NCI-H446 (cell line): ENCODE data around the gene PXMP4.
"Not testable (repeated sequence)": the region's sequence is repeated elsewhere in the genome, so short reads cannot be mapped to it uniquely, and the experiment has no call there.

ENCODE experiments used
- DNase-seq, 2 experiments: peaks; one replicate each; lab custom pipeline; 2025; lab: John Stamatoyannopoulos, UW

PXMP4 gene

DNA sequence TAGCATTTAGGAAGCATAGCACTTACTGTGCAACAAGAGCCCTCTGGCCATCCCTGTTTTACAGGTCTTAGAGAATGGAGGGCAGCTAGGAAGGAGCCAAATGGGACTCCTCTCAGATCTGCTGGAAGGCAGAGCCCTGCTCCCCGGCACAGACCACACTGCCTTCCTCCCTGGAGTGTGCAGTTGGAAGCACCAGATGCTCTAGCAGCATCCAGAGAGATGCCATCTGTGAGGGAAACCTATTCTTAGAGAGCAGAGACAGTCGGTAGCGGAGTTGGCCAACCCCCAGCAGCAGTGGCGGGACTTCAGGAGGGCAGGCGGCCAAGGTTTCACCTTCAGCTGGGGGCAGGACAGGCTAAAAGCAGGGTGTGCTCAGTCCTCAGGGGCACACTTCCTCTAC lies 17.2 kb downstream of the PXMP4 start:
- peak; percentile 91 to 98 for DNase-seq

DNA sequence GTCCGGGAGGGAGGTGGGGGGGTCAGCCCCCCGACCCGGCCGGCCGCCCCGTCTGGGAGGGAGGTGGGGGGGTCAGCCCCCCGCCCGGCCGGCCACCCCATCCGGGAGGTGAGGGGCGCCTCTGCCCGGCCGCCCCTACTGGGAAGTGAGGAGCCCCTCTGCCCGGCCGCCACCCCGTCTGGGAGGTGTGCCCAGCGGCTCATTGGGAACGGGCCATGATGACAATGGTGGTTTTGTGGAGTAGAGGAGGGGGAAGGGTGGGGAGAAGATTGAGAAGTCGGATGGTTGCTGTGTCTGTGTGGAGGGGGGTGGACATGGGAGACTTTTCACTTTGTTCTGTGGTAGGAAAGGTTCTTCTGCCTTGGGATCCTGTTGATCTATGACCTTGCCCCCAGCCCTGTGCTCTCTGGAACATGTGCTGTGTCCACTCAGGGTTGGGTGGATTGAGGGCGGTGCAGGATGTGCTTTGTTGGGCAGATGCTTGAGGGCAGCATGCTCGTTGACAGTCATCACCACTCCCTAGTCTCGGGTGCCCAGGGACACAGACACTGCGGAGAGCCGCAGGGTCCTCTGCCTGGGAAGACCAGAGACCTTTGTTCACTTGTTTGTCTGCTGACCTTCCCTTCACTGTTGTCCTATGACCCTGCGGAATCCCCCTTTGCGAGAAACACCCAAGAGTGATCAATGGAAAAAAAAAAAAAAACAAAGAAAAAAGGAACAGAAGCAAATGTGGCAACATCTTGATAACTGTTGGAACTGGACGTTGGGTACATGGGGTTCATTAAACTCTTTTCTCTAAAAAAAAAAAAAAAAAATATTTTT lies 18.3 kb downstream of the PXMP4 start:
- DNase-seq: no peak

DNA sequence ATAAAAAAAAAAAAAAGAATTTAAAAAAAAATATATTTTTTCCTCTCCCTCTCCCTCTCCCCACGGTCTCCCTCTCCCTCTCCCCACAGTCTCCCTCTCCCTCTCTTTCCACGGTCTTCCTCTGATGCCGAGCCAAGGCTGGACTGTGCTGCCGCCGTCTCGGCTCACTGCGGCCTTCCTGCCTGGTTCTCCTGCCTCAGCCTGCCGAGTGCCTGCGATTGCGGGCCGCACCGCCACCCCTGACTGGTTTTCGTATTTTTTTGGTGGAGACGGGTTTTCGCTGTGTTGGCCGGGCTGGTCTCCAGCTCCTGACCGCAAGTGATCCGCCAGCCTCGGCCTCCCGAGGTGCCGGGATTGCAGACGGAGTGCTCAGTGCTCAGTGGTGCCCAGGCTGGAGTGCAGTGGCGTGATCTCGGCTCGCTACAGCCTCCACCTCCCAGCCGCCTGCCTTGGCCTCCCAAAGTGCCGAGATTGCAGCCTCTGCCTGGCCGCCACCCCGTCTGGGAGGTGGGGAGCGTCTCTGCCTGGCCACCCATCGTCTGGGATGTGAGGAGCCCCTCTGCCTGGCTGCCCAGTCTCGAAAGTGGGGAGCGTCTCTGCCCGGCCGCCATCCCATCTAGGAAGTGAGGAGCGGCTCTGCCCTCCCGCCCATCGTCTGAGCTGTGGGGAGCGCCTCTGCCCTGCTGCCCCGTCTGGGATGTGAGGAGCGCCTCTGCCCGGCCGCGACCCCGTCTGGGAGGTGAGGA lies 19.2 kb downstream of the PXMP4 start:
- not testable (repeated sequence) for DNase-seq

DNA sequence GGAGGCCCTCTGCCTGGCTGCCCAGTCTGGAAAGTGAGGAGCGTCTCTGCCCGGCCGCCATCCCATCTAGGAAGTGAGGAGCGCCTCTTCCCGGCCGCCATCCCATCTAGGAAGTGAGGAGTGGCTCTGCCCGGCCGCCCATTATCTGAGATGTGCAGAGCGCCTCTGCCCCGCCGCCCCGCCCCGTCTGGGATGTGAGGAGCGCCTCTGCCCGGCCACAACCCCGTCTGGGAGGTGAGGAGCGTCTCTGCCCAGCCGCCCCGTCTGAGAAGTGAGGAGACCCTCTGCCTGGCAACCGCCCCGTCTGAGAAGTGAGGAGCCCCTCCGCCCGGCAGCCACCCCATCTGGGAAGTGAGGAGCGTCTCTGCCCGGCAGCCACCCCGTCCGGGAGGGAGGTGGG lies 21.1 kb downstream of the PXMP4 start:
- not testable (repeated sequence) for DNase-seq

DNA sequence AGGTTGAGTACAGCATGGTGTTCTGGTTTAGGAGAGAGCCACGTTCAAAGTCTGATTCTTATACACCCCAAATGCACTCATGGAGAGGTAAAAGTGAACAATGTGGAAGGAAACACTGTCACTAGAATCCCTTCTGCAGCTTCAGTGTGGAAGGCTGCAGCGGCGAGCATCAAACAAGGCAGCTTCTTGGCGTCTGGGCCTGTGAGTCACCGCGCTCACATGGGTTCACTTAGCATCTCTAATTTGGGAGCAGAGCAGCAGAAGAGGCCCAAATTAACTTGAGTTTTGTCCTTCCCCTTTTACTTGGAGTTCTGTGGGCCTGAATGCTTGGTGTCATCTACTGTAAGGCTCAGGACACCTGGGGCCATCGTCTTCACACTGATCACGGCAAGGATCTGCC lies 23.0 kb downstream of the PXMP4 start:
- DNase-seq: peak; percentile 31 to 86

DNA sequence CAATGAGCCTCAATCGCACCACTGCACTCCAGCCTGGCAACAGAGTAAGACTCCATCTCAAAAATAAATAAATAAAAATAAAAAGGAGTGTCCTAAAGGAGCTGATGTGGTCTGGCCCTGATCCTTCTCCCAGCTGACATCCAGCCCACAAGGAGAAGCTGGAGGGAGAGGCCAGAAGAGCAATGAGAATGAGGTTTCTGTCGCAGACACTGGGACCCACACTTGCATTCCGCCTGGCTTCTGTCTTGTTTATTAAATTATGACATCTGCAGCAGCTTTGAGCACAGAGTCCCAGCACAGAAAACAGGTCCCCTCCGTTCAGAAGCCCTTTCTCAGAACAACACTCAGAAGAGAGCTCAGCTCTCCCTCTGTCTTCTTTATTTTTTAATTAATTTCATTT lies 23.7 kb downstream of the PXMP4 start:
- DNase-seq: no peak

DNA sequence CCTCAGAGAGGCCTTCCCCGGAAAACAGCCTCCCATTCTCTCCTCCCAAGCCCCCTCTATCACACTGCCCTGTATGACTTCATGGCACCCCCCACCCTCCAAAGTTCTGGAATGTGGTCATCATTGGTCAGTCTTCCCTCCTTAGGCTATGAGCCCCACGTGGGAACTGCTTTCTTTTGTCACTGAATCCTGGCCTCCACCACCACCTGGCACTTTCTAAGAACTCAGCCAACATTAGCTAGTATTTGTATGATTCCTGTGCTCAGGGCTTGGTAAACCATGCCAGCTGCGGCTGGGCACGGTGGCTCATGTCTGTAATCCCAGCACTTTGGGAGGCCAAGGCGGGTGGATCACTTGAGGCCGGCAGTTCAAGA lies 25.5 kb downstream of the PXMP4 start:
- DNase-seq: peak; percentile 48 to 81

DNA sequence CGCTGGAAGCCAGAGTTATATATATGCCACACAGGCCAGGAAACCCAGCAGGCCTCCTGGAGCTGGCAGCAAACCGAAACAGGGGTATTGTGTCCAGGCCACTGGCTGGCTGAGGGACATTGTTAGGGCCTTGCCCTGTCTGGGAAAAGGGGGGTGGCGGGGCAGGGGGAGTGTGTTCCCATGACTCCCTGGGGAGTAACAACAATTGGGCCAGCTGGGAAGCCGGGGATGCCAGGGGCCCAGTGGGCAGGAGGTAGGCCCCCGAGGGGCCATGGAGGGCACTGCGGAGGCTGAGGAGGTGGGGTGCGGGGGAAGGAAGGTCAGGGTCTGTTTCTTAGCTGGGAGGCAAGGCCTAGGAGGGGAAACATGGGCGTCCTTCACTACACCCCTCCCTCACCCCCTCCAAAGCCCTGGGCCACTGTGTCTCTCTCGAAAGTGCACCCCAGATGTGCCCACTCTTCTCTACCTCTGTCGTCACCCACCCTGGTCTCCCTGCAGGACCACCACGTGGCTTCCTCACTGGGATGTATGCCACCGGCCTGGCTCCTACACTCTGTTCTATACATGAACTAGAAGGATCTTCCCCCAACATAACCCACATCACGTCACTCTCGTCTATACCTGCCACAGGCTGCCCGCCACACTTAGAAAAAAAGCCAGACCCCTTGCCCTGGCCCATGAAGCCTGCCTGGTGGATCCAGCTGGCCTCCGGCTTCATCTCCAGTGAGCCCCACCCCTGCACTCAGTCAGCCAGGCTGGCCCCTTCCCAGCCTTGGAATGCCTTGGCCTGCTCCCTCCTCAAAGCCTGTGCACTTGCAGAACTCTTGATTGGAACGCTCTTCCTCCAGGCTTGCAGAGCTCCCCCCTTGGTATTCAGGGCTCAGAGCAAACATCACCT lies 26.1 kb downstream of the PXMP4 start:
- DNase-seq: peak; percentile 21 to 87

DNA sequence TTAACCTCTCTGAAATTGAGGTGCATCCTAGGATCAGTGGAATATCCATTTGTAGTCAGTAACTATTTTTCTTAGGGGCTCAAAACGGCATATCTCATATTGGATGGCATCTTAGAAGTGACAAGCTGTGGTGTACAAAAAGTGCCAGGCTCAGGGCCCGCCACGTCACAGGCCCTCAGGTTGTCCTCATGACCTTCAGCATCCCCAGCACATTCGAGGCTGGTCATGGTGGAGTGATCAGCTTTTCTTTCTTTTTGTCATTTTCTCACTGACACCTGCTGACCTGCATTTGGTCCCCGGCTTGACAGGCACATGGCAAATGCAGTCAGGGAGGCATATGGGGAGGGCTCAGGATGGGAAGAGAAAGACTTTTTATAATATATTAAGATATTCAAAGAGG lies 26.8 kb downstream of the PXMP4 start:
- DNase-seq: no peak

DNA sequence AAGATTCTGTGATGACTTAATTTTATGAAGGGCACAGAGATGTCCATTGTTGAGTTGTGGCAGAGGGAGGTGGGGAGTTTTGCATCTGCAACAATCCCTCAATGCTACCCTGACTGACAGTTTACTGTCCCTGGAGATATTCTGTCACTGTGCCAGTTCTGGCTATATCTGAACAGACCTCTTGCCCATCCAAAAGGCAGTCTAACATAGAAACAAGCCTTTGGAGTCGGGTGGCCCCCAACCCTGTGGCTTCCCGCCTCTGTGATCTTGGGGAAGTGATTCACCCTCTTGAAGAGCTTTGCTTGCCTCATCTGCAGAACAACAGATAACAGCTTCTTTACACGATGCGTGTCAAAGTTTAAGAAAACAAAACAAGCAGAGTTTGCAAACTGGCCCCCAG lies 30.1 kb downstream of the PXMP4 start:
- DNase-seq: peak in 1 of 2 experiments; percentile 29

DNA sequence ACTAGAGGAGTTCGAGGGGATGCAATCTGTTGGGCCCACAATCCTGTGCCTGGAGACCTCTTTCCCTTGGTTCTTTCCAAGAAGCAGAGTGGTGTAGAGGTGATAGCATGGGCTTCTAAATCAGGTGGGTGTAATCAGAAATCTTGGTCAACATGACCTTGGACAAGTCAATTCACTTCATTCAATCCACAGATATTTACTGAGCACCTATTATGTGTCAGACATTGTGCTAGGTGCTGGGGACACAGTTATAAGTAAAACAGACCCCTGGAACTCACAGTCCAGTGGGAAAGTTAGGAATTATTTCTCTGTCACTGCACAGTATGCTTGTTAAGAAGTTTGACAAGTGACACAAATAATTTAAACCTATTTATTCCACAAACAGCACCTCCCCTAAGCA lies 30.6 kb downstream of the PXMP4 start:
- no peak for DNase-seq

DNA sequence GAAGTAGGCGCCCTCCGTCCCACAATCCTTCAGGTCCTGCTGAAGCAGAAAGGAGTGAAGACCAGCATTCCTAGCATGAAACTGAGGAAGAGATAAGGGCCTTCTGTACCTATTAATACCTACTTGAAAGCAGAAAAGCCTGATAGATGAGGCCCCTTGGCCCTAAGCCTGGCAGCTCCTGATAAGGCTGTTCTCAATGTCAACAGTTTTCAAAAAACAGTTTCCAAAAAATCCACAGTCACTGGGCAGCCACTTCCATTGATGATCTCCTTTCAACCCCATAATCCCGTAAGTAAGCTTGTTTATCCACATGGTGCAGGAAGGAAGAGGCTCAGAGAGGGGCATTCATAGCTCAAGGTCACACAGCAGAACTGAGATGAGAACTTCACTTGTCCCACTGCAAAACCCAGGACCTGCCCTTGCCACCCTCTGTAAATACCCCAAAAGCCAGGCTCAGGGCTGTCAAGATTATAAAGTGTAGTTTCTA lies 31.1 kb downstream of the PXMP4 start:
- DNase-seq: no peak

DNA sequence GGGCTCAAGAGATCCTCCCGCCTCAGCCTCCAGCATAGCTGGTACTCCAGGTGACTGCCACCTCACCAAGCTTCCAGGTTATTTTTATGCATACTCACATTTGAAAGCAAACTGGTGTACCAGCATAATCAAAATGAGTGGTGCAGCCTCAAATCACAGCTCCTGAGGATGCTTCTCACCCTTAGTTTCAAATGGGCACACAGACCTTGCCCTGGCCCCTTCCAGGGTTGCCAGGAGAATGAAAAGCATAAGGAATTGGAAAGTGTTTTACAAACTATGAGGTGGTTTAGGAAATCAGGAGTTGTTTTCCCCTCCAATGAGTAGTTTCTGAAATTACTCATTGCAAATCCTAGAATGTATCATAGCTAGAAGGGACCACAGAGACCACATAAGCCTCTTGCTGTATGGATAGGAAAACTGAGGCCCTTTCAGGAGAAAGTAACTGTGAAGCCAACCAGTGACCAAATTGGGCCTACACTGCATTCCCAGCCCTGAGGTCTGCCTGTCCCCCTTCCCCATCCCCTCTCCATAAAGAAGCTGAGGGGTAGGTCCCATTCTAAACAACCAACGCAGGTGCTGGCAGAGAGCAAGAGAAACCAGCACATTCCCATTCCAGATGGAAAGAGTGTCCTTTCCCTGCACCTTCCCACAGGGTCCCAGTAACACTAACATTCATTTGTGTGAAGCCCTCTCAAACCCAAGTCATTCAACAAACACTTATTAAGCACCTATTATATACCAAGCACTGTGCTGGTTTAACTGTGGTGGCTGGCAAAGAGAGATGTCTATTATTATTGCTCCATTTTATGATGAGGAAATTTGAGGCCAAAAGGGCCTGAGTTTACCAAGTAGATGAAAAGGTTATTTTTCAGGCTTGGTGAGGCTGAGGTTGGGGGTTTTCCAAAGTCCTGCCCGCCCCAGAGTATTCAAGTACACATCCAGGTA lies 31.8 kb downstream of the PXMP4 start:
- no peak for DNase-seq

DNA sequence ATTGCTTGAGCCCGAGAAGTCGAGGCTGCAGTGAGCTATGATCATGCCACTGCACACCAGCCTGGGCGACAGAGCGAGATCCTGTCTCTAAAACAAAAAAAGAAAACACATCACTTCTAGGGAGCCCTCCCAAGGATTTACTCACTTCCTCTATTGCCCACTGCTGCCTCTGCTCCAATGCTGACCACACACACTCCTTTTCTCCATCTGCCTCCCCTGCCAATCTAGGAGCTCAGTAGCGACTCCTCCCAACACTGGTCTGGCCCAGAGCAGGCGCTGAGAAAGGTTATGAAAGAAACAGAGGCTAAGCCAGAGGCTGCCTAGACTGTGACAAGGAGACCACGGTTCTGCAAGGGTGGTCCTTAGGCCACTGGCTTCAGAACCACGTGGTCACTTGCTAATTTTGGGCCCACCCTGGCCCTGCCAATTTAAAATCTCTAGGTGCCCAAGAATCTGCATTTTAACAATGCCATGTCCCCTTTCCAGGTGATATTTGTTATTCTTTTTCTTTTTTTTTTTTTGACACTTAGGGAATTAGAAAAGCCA lies 32.7 kb downstream of the PXMP4 start:
- no peak for DNase-seq

DNA sequence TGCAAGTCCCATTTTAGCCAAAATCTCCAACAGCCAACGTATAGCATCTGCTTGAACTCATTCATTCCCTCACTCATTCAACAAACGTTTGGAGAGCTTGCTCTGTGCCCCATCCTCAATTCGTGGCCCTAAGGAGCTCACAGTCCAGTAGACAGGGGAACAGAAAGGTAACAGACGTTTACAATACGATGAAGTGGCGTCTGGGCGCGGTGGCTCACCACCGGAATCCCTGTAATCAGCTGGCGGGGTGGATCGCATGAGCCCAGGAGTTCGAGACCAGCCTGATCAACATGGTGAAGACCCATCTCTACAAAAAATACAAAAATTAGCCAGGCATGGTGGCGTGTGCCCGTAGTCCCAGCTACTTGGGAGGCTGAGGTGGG lies 33.1 kb downstream of the PXMP4 start:
- DNase-seq: no peak

DNA sequence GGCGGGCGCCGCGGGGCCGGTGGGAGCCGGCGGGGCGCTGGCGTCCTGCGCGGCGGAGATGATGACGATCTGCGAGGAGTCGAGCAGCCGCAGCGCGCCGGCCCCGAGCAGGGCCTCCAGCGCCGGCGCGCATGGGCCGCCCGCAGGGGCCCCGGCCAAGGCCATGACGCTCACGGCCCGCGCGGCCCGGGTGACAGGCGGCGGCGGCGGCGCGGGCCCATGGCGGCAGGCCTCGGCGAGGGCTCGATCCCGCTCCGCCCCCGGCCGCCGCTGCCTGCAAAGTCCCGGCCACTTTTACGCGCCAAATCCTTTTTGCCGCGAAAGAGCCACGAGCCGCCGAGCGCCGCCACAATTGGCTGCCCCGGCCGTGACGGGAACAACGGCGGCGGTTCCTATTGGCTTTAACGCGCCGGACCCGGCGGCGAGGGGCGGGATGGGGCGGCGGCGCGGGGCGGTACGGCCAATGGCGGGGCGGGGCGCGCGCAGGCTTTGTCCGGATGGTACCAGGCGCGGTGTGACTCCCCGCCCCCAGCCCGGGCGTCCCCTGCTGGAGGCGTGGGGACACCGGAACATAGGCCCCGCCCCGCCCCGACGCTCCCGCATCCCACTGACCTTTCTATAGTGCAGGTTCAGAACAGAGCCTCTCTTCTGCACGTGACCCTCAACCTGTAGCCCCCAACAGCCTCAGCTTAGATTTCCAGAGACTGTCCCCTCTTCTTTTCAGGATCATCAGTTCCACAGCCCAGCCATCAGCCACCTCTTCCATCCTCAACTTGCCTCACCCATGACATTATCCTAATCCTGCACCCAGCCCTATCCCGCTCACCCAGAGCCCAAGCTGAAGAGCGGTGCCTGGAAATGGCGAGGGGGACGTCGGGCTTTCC lies 33.8 kb downstream of the PXMP4 start, which contains the start of gene E2F1:
TSS of gene E2F1 (minus strand) at position 286 of the 884 bp plus-strand sequence. CDS start at position 165, 121 bp downstream.
- DNase-seq: peak; percentile 92 to 98

DNA sequence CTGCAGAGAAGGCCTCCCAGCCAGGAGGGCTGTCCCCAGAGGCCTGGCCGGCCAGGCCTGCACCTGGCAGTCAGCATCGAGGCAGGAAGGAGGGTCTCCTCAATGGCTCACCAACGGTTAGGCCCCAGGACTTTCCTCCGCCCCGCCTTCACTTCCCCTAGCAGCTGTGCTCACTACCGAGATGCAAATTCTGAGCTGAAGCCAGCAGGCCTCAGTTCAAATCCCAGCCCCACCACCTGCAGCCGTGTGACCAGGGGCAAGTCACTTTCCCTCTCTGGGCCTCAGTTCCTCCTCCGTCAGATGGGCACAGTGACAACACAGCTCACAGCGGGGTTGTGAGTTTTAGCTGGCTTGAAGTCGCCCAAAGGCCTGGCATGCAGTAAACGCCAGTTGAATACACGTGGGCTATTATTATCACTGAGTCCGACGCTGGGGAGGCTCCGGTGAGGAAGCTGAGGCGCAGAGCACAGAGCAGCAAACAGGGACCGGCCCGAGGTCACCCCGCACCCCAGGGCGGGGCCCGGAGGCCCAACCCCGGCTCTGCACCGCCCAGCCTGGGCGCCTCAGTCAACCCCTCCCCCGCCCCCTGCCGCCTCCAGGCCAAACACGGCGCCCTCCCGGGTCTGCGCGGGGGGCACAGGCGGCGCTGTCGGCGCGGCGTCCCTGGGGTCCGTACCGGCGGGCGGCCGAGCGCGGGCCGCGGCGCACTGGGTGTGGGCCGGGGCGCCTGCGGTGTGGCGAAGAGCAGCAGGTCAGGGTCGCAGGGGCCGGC lies 34.6 kb downstream of the PXMP4 start:
- peak; percentile 20 to 82 for DNase-seq

DNA sequence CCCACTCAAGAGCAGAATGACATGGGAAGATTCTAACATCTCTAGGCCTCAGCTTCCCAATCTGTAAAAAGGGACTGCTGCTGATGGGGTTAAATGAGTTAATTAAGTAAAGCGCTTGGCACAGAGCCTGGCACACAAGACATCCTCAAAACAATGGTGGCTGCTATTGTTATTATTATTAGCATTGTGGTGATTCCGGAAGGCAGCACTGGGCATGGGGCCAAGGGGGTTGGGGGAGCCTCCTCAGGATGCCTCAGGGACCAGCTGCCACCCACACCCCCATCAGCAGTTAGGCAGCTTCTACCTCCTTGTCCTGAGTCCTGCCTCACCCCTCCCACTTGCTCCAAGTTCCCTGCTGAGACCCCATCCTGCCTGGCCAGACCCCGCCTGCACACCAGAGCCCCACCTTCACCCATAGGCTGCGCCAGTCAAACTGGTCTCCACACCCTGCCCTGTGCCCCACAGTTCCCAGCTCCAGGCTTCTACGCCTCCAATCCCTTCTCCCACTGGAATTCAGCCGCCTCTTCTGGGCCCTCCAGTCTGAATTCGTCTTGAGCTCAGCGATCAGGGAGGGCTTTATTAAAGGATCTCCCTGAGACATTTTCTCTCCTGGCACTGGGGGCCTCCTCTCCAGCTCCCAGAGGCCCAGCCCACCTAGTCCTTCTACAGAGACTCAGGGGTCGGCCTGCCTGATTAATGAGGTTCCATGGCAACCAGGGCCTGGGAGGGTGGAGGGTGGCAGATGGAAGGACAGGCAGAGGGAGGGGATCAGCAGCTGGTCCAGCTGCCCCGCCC lies 35.4 kb downstream of the PXMP4 start:
- peak; percentile 50 to 70 for DNase-seq
